PFSK-1 (cell line): ENCODE data around the gene ANO10.
A peak's percentile ranks its signal among the peaks of the same experiment; 100 is the strongest.

Experiments used
- FOXP2 ChIP-seq: optimal IDR thresholded peaks from 2 replicates; pipeline ENCODE3; 2011; ENCODE audit warnings: borderline replicate concordance, control low read depth, inconsistent platforms; ENCODE audit not compliant: insufficient read depth; ENCODE audit errors: extremely low read length, extremely low read depth
- POLR2AphosphoS5 ChIP-seq: IDR thresholded peaks from 2 replicates; pipeline ENCODE4 v1.6.1; 2012; ENCODE audit warnings: low read depth, mild to moderate bottlenecking, control low read depth, low read length, moderate library complexity
- REST ChIP-seq, 2 experiments: IDR thresholded peaks; 2 replicates each; pipeline versions ENCODE4 v1.6.1 to v1.8.0; 2011 to 2012; ENCODE audit warnings: low read depth in 2 of 2, low read length in 2 of 2, control low read depth in 1 of 2, inconsistent platforms in 1 of 2, mild to moderate bottlenecking in 1 of 2, moderate library complexity in 1 of 2; ENCODE audit not compliant: insufficient read depth in 1 of 2
- SIN3A ChIP-seq: IDR thresholded peaks from 2 replicates; pipeline ENCODE4 v1.6.1; 2012; ENCODE audit warnings: mild to moderate bottlenecking, low read length, moderate library complexity, borderline replicate concordance; ENCODE audit not compliant: insufficient read depth
- TAF1 ChIP-seq: IDR thresholded peaks from 2 replicates; pipeline ENCODE4 v1.6.1; 2012; ENCODE audit warnings: low read length, control low read depth, borderline replicate concordance; ENCODE audit not compliant: insufficient read depth

The ANO10 gene

DNA sequence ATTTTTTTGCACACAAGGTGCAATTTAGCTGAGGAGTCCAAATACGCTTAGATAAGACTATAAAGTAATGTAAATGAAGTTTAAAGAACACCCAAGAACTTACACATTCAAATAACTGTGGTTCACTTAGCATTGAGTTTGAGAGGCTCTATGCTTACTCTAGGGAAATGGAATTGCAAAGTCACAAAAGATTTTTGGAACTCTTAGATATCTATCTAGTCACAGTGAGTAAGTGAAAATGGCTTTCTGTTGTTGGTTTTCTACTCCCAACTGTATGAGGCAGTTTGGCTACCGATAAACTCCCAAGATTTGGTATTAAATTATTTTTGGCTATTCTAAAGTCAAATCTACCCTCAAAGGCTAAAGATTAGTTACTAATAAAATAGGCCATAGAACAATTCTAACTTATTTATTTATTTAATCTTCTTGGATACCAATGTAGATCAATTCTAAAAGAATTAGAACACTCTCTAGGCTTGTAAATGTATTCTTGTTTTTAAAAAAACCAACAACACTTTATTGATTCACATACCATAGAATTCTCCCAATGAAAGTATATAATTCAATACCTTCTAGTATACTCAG lies 170.0 kb downstream of the ANO10 start:
- TF ChIP-seq POLR2AphosphoS5 (no peak), FOXP2 (no peak), TAF1 (no peak), REST (IDR thresholded peaks at IDR 0.05; ENCODE audit: insufficient read depth in 1 of 2, low read depth in 2 of 2, low read length in 2 of 2) (no peak), SIN3A (no peak)

DNA sequence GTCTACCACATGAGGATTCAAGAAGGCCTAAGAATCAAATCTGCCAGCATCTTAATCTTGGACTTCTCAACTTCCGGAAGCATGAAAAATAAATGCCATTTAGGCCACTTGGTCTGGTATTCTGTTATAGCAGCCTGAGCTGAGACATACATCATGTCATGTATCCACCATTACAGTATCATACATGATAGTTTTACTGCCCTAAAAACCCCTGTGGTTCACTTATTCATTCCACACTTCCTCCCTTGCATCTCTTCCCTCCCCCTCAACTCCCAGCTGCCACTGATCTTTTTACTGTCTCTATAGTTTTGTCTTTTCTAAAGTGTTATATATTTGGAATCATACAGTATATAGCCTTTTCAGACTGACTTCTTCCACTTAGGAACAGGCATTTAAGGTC lies 173.7 kb downstream of the ANO10 start:
- TF ChIP-seq REST (IDR thresholded peaks at IDR 0.05; ENCODE audit: insufficient read depth in 1 of 2, low read depth in 2 of 2, low read length in 2 of 2) = no peak

DNA sequence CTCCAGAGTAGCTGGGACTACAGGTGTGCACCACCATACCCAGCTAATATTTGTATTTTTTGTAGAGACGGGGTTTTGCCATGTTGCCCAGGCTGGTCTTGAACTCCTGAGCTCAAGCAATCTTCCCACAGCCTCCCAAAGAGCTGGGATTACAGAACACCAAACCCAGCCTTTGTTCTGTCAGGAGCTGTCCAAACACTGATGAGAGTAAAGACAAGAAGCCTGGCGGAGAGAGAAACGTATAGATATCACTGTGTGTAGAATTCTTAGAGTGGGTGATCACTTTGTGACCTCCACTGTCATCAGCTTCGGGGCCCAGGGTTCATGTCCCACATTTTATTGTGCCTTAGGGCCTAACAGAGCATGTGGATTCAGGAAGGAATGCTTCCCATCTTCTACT lies 176.0 kb downstream of the ANO10 start:
- no peak for TF ChIP-seq SIN3A
- no peak for TF ChIP-seq TAF1
- TF ChIP-seq POLR2AphosphoS5 = no peak
- TF ChIP-seq REST (IDR thresholded peaks at IDR 0.05; ENCODE audit: insufficient read depth in 1 of 2, low read depth in 2 of 2, low read length in 2 of 2) = peak in 1 of 2 experiments; percentile 59; a peak in 1 of 4 replicates

DNA sequence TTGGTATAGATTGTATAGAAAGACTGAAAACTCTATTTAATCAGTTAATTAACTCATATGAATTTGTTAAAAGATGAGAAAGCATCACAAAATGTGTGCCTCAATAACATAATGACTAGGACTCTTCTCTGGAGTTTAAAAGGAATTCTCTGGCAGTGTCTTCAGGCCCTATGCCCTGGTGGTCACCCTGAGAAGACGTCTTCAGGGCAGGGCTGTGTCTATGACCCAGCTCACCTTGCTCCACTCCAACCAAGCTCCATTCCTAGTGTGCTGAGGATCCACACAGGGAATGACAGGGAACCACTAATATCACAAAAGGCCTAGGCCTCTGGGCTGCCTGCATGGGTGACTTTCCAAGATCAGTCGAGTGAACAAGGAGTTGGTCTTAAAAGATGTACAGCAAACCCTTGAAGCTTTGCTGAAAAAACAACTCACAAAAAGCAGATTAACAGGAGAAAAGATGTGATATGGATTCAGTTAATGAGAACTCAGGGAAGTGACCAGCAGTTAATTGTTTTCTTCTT lies 178.9 kb downstream of the ANO10 start:
- TF ChIP-seq TAF1 (no peak), SIN3A (no peak), POLR2AphosphoS5 (no peak), FOXP2 (no peak), REST (IDR thresholded peaks at IDR 0.05; ENCODE audit: insufficient read depth in 1 of 2, low read depth in 2 of 2, low read length in 2 of 2) (no peak)

GRCh38 chr3:43436507-43437140 lies 185.2 kb downstream of the ANO10 start:
- no peak for TF ChIP-seq TAF1
- TF ChIP-seq FOXP2 = no peak
- TF ChIP-seq POLR2AphosphoS5 = no peak
